Esophagus squamous epithelium (tissue), 5 donors: ENCODE data around the gene MKNK1. TPM values are rescaled to one million over a fixed set of nuclear protein-coding genes. Genes with fewer than 3 reads are reported as not detected.

ENCODE experiments used
- DNase-seq: peaks from one replicate; lab custom pipeline; 2025; lab: John Stamatoyannopoulos, UW
- H3K27ac ChIP-seq, 4 donors: fragments of 200-600 bp; sonication (generic); one replicate each; pipeline ENCODE4 v1.5.1; 2016 to 2019; ENCODE audit warnings: mild to moderate bottlenecking in 1 of 4
- H3K27me3 ChIP-seq, 4 donors: fragments of 200-600 bp; sonication (generic); 1 replicate in 3 of 4; 2 replicates in 1 of 4; pipeline versions ENCODE4 v1.5.1 to v1.6.0; 2017 to 2021; ENCODE audit warnings: antibody characterized with exemption in 1 of 4
- H3K36me3 ChIP-seq, 3 donors: fragments of 200-600 bp; sonication (generic); one replicate each; pipeline ENCODE4 v1.5.1; 2016 to 2019
- H3K4me1 ChIP-seq, 3 donors: fragments of 200-600 bp; sonication (generic); one replicate each; pipeline ENCODE4 v1.5.1; 2017 to 2019
- H3K4me3 ChIP-seq, 4 donors: fragments of 200-600 bp; sonication (generic); 1 replicate in 3 of 4; 2 replicates in 1 of 4; pipeline ENCODE4 v1.5.1; 2016 to 2019; ENCODE audit warnings: mild to moderate bottlenecking in 2 of 4, moderate library complexity in 1 of 4
- H3K9me3 ChIP-seq, 3 donors: fragments of 200-600 bp; sonication (generic); one replicate each; pipeline ENCODE4 v1.5.1; 2016 to 2019
- POLR2A ChIP-seq, 4 donors: fragments of 450-650 bp; IDR thresholded peaks; one replicate each; pipeline ENCODE4 v1.6.1; 2017; ENCODE audit warnings: antibody characterized with exemption in 4 of 4, mild to moderate bottlenecking in 4 of 4, moderate library complexity in 3 of 4
- WGBS, 2 donors: methylation state at CpG; one replicate each; pipeline ENCODE4 v1.1.5; 2018; 5-methylcytosine and 5-hydroxymethylcytosine counted together
- intact Hi-C: fragments of 100-400 bp; cut with DNase I; formaldehyde crosslinking; loops from one replicate; pipeline ENCODE4 v1.15.0; 2022
- total RNA-seq, 4 donors: library from RNA; depleted of rRNA; stranded (reverse); fragments of >200 nt; gene quantifications; one replicate each; pipeline ENCODE4 v1.1.0, GENCODE V29; 2016
- TF ChIP-seq, protein P1 (sequence below), 6 experiments: fragments of 450-650 bp in 4 of 6; fragments of 200-600 bp in 2 of 6; sonication (generic) in 2 of 6; IDR thresholded peaks; one replicate each; pipeline ENCODE4 v1.5.1; 2016 to 2019; ENCODE audit warnings: antibody characterized with exemption in 6 of 6, mild to moderate bottlenecking in 4 of 6, moderate library complexity in 4 of 6
- donor health status: DM: yes; HTN: yes; CAD: no.

MKNK1 gene
- total RNA-seq, 4 donors from 2014 or later: 18.2 to 33.7 (median 33.6) TPM

DNA sequence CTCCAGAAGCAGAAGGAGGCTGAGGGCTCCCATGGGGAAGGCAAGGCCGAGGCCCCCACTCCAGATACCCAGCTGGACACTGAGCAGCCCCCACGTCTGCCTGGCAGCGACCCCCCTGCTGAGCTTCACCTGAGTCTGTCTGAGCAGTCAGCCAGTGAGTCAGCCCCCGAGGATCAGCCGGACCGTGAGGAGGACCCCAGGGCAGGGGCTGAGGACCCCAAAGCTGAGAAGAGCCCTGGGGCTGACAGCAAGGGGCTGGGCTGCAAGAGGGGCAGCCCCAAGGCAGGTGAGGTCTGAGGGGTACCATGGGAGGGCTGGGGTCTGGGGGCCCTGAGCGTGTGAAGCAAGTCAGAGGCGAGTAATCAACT is 93.1 kb downstream of the MKNK1 start:
- WGBS, 2 donors: 67 to 75% methylated on average over 1 to 4 of the region's 8 CpGs

DNA sequence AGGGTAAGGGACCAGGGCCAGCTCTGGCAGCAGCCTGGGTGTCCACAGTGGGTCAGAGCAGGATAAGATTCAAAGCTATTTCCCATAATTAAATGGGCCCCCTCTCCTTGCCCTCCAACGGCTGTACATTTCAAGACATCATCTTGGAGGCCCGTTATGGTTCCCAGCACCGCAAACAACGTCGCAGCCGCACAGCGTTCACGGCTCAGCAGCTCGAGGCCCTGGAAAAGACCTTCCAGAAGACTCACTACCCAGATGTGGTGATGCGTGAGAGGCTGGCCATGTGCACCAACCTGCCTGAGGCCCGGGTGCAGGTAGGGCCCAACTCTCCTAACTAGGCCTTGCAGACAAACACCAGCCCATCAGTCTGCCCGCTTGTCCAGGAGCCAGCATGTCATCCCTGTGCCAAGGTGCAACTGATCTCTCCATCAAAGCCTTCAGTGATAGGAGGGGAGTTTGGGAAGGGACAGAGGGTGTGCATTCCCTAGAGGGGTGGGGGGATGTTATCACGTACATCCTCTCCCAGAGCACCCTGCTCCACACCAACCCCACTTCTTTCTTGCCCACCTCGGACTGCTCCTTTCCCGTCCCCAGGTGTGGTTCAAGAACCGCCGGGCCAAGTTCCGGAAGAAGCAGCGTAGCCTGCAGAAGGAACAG is 93.6 kb downstream of the MKNK1 start:
- Histone ChIP-seq H3K4me1 (no peaks in the 10 kb centered on the region), H3K4me3 (no peak overlapping the region), H3K9me3 (no peaks in the 10 kb centered on the region), H3K36me3 (no peaks in the 10 kb centered on the region), H3K27me3 (peaks cover 0 to 22% (median 0%) of the 10 kb centered on the region in 4 donors), H3K27ac (no peak overlapping the region)
- WGBS, 2 donors: 93 to 97% methylated on average over 2 to 4 of the region's 19 CpGs
- no peak for DNase-seq
- TF ChIP-seq POLR2A (IDR thresholded peaks at IDR 0.05): no peak
- TF ChIP-seq, protein P1, sequence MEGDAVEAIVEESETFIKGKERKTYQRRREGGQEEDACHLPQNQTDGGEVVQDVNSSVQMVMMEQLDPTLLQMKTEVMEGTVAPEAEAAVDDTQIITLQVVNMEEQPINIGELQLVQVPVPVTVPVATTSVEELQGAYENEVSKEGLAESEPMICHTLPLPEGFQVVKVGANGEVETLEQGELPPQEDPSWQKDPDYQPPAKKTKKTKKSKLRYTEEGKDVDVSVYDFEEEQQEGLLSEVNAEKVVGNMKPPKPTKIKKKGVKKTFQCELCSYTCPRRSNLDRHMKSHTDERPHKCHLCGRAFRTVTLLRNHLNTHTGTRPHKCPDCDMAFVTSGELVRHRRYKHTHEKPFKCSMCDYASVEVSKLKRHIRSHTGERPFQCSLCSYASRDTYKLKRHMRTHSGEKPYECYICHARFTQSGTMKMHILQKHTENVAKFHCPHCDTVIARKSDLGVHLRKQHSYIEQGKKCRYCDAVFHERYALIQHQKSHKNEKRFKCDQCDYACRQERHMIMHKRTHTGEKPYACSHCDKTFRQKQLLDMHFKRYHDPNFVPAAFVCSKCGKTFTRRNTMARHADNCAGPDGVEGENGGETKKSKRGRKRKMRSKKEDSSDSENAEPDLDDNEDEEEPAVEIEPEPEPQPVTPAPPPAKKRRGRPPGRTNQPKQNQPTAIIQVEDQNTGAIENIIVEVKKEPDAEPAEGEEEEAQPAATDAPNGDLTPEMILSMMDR (IDR thresholded peaks at IDR 0.05): no peak
- intact Hi-C loops: no loop called here

More for the DNA sequence above, 93.1 kb downstream of the MKNK1 start:
- Histone ChIP-seq H3K9me3 (no peaks in the 10 kb centered on the region), H3K4me1 (peaks cover 0 to under 1% (median 0%) of the 10 kb centered on the region in 3 donors), H3K27ac (no peak overlapping the region), H3K27me3 (peaks cover 0 to 19% (median 0%) of the 10 kb centered on the region in 4 donors), H3K4me3 (no peak overlapping the region), H3K36me3 (no peaks in the 10 kb centered on the region)
- DNase-seq: no peak
- intact Hi-C loops: no loop called here
- no peak for TF ChIP-seq POLR2A (IDR thresholded peaks at IDR 0.05)
- TF ChIP-seq, protein P1 (IDR thresholded peaks at IDR 0.05): no peak

DNA sequence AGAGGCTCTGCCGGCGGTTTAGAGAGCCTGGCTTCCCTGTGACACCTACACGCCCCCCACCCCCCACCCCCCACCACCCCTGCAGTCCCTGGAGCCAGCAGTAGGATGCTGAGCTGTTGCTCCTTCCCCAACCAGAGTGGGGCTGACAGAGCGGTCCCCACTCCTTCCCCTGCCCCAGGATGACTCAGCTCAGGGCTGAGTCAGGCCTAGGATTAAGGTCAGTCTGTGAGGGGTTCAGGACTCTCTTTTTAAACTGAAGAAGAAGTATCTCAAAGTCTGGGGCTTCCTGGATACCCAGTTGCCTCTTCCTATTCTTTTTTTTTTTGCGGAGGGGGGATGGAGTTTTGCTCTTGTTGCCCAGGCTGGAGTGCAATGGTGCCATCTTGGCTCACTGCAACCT is 95.3 kb downstream of the MKNK1 start:
- TF ChIP-seq POLR2A (IDR thresholded peaks at IDR 0.05): no peak
- TF ChIP-seq, protein P1 (IDR thresholded peaks at IDR 0.05): no peak
- Histone ChIP-seq H3K9me3 (no peaks in the 10 kb centered on the region), H3K4me3 (no peak overlapping the region), H3K27me3 (peaks cover 0 to 24% (median 0%) of the 10 kb centered on the region in 4 donors), H3K36me3 (no peaks in the 10 kb centered on the region), H3K4me1 (no peaks in the 10 kb centered on the region), H3K27ac (no peak overlapping the region)
- no peak for DNase-seq
- WGBS, 2 donors: 57 to 69% methylated on average over 2 to 3 of the region's 5 CpGs
- intact Hi-C loops: no loop called here

Other genes with a start within 250 kb of the MKNK1 start
- gene FAAH, start 210.0 kb downstream of the MKNK1 start, total RNA-seq: 10 to 100 TPM; 12.3 to 29.6 (median 16.7) TPM
- gene DMBX1, start 114.4 kb downstream of the MKNK1 start, total RNA-seq: not detected
- gene KNCN, start 52.6 kb downstream of the MKNK1 start, total RNA-seq: not detected
- 10 to 100 TPM; 12.0 to 29.3 (median 18.7) TPM for gene MOB3C, start 12.5 kb upstream of the MKNK1 start, total RNA-seq
- 10 to 100 TPM; 25.7 to 39.1 (median 32.8) TPM for gene ATPAF1, start 64.1 kb upstream of the MKNK1 start, total RNA-seq
- not detected for gene TEX38, start 67.6 kb upstream of the MKNK1 start, total RNA-seq
- gene EFCAB14, start 114.8 kb upstream of the MKNK1 start, total RNA-seq: 10 to 100 TPM; 68.7 to 98.8 (median 88.9) TPM
- gene CYP4B1, start 194.8 kb upstream of the MKNK1 start, total RNA-seq: 100 to 1,000 TPM in 2 of 4 donors, 10 to 100 TPM in 2; 14.0 to 147 (median 109) TPM